ENCODE data around the gene DHDH.

DNA sequence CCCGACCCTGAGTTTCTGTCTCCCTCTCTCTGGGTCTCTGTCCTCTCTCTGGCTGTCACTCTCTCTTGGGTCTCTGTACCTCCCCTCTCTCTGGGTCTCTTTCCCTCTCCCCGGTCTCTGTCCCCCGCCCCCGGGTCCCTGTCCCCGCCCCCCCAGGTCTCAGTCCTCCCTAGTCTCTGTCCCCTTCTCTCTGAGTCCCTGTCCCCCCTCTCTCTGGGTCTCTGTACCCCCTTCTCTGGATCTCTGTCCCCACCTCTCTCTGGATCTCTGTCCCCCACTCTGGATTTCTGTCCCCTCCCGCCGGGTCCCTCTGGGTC is 29.3 kb downstream of the DHDH start:
- TF ChIP-seq POLR2AphosphoS5 (IDR thresholded peaks at IDR 0.05; ENCODE audit: low read depth, low read length), result no peak
- TF ChIP-seq POLR2A (IDR thresholded peaks at IDR 0.05; ENCODE audit: low read depth, low read length), result no peak; the same call in 1 of the 2 replicates
- TF ChIP-seq TAF1 (IDR thresholded peaks at IDR 0.05; ENCODE audit: borderline replicate concordance, low read depth, low read length), result no peak

Measured in GM12892 (cell line).